IPS DF 6.9 (cell line): Measurements from ENCODE around the gene ATL2.
"Not testable (repeated sequence)": the region's sequence is repeated elsewhere in the genome, so short reads cannot be mapped to it uniquely, and the experiment has no call there.

Experiments
- DNase-seq: peaks from one replicate; pipeline ENCODE4 v3.0.0-alpha.2; 2013; ENCODE audit warnings: low read depth, low spot score
- H3K27ac ChIP-seq: one replicate; pipeline ENCODE4 v1.5.1; 2013; ENCODE audit warnings: low read length, control low read depth
- H3K27me3 ChIP-seq: 2 replicates; pipeline ENCODE4 v1.6.1; 2013; ENCODE audit warnings: mild to moderate bottlenecking, low read length; ENCODE audit not compliant: control insufficient read depth, insufficient read depth
- H3K36me3 ChIP-seq: 2 replicates; pipeline ENCODE4 v1.6.1; 2013; ENCODE audit warnings: low read length; ENCODE audit not compliant: control insufficient read depth, insufficient read depth
- H3K4me1 ChIP-seq: 2 replicates; pipeline ENCODE4 v1.6.1; 2013; ENCODE audit warnings: low read length; ENCODE audit not compliant: control insufficient read depth, insufficient read depth
- H3K4me3 ChIP-seq: 2 replicates; pipeline ENCODE4 v1.5.1; 2013; ENCODE audit warnings: mild to moderate bottlenecking, low read length
- H3K9me3 ChIP-seq: 2 replicates; pipeline ENCODE4 v1.6.1; 2013; ENCODE audit warnings: low read length, inconsistent platforms; ENCODE audit not compliant: control insufficient read depth, insufficient read depth
- WGBS: extraction: QIAGEN DNeasy Blood & Tissue Kit; methylation state at CpG from one replicate; pipeline ENCODE4 v1.1.7; 2013; ENCODE audit warnings: mixed read lengths, missing lambda C conversion rate; ENCODE audit not compliant: insufficient read length, insufficient coverage; 5-methylcytosine and 5-hydroxymethylcytosine counted together

The ATL2 gene

DNA sequence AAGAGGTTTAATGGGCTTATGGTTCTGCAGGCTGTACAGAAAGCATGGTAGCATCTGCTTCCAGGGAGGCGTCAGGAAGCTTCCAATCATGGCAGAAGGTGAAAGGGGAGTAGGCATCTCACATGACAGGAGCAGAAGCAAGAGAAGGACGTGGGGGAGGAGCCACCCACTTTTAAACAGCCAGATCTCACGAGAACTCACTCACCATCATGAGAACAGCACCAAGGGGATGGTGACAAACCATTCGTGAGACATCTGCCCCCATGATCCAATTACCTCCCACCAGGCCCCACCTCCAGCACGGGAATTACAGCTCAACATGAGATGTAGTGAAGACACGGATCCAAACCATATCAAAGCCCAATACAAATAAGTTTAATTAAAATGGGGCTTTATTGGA is 113.8 kb downstream of the ATL2 start:
- no CpG with 5 or more reads among the region's 6 CpGs for WGBS
- Histone ChIP-seq H3K4me3 (no peak overlapping the region), H3K9me3 (no peaks in the 10 kb centered on the region), H3K27me3 (no peaks in the 10 kb centered on the region), H3K4me1 (0 out of 2 replicates have a peak, but pooled peaks cover 2% of the 10 kb centered on the region), H3K36me3 (no peaks in the 10 kb centered on the region), H3K27ac (no peak overlapping the region)
- DNase-seq, result no peak

DNA sequence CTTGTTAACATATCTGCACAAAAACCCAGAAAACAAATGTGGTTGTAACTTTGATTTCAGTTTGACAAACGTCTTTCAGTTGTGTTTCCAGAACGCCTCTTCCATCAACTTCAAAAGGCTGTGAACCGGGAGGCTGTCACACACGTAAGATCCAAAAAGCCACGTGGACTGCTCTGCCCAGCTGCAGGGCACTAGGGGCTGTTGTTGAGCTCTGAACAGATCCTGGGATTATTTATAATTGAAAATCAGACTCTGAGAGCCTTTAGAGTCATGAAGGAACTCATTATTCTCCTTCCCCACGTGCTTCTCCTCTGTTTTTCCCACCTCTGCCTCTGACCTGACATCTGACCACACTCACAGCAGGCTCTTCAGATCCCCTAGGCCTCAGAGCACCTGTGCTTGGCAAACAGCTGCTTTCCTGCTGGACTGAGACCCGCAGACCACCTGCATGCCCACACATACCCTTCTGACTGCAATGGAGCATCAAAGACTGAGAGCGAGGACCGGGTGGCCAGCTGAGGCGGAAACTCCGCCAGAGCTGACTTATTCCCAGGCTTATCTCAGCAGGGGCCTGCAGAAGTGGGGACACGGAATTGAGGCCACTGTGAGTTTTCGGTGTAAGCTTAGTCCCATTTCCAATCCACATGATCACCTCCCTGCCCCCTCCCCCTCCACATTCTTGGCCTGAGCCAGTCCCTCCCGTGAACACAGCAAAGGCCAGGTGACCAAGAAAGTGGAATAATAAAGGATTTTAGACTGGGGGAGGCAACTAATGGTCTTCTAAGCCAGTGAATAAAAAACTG is 114.8 kb downstream of the ATL2 start:
- Histone ChIP-seq H3K9me3 (no peaks in the 10 kb centered on the region), H3K27me3 (no peaks in the 10 kb centered on the region), H3K36me3 (no peaks in the 10 kb centered on the region), H3K4me1 (0 out of 2 replicates have a peak, but pooled peaks cover 2% of the 10 kb centered on the region), H3K27ac (no peak overlapping the region), H3K4me3 (no peak overlapping the region)
- WGBS, result no CpG with 5 or more reads among the region's 14 CpGs
- no peak for DNase-seq

DNA sequence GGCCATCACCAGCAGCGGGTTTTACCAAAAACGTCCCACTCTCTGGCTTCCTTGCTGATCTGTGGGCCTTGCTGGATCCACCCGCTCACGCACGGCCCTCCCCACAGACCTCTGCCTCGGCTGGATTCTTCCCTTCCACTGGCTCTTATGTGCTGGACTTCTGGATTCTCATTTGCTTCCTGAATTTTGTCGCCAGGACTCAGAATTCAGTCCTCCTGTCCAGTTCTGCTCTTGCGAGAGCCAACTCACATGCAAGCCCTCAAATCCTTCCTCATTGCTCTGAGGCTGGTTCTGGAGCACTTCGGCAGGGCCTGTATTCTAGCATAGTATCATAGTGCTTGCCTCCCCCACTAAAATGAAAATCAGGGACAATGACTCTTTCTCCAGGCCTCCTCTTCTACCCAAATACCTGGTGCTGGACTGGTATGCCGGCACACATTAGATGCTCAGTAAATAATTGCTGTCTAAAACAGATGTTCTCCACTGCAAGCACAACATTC is 115.5 kb downstream of the ATL2 start:
- H3K4me3 ChIP-seq, result no peak overlapping the region
- no peaks in the 10 kb centered on the region for H3K36me3 ChIP-seq
- H3K27me3 ChIP-seq, result no peaks in the 10 kb centered on the region
- H3K4me1 ChIP-seq, result 0 out of 2 replicates have a peak, but pooled peaks cover 2% of the 10 kb centered on the region
- H3K9me3 ChIP-seq, result no peaks in the 10 kb centered on the region
- no peak overlapping the region for H3K27ac ChIP-seq
- no peak for DNase-seq
- WGBS, result no CpG with 5 or more reads among the region's 10 CpGs

DNA sequence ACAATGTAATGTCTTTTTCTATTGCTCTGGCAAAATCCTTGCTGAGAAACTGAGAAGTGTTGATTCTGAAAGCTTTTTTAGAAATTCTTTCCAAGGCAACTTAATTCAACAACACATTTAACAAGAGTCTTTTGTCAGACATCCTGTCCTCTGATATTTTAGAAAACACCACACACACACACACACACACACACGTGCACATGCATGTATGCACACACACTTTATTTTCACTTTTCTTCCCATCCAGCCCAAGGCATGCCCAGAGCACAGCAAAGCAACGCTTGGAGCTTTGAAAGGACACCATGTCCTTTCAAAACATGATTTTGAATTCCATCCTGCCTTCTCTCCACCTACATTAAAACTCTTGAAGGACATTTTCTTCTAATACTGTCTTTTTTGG is 116.1 kb downstream of the ATL2 start:
- Histone ChIP-seq H3K9me3 (no peaks in the 10 kb centered on the region), H3K27me3 (no peaks in the 10 kb centered on the region), H3K4me3 (no peak overlapping the region), H3K36me3 (no peaks in the 10 kb centered on the region), H3K4me1 (0 out of 2 replicates have a peak, but pooled peaks cover 2% of the 10 kb centered on the region), H3K27ac (no peak overlapping the region)
- no peak for DNase-seq
- no CpG with 5 or more reads among the region's 2 CpGs for WGBS

DNA sequence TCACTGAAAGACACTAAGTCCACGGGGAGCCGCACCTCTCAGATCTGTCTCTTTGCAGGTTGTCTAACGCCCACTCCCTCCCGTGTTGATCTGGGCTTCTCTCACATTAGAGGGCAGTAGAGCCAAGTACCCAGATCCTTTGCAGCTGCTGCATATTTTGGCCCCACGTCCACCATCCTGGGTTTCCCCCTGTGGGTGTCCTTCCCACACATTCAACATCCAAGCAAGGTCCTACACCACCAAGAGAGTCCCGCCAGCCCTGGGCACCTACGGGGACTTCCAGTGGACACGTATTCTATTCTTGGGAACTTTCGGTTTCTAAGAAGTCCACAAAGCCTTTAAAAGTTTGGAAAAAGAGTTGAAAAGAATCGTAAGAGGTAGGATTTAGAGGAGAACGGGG is 116.6 kb downstream of the ATL2 start:
- 0 out of 2 replicates have a peak, but pooled peaks cover 2% of the 10 kb centered on the region for H3K4me1 ChIP-seq
- WGBS, result no CpG with 5 or more reads among the region's 11 CpGs
- DNase-seq, result no peak
- no peaks in the 10 kb centered on the region for H3K36me3 ChIP-seq
- H3K27ac ChIP-seq, result no peak overlapping the region
- no peak overlapping the region for H3K4me3 ChIP-seq
- H3K9me3 ChIP-seq, result no peaks in the 10 kb centered on the region
- no peaks in the 10 kb centered on the region for H3K27me3 ChIP-seq

DNA sequence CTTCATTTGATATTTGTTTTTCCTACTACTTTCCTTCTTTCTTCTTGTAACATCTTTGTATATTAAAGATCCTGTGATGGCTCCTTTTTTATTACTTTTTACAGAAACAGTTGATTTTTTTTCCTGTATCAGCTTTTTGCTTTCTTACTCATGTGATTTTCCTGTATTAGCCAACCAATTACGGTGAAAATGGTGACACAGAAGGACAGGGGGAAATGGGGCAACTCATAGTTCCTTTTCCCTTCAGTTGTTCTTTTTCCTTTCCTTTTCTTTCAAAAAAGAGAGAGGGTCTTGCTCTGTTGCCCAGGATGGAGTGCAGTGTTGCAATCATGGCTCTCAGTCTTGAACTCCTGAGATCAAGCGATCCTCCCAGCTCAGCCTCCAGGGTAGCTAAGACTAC is 117.8 kb downstream of the ATL2 start:
- H3K4me1 ChIP-seq, result 0 out of 2 replicates have a peak, but pooled peaks cover 2% of the 10 kb centered on the region
- no peak overlapping the region for H3K4me3 ChIP-seq
- H3K36me3 ChIP-seq, result no peaks in the 10 kb centered on the region
- H3K27me3 ChIP-seq, result no peaks in the 10 kb centered on the region
- WGBS, result no CpG with 5 or more reads among the region's 2 CpGs
- H3K27ac ChIP-seq, result no peak overlapping the region
- DNase-seq, result no peak
- H3K9me3 ChIP-seq, result no peaks in the 10 kb centered on the region

DNA sequence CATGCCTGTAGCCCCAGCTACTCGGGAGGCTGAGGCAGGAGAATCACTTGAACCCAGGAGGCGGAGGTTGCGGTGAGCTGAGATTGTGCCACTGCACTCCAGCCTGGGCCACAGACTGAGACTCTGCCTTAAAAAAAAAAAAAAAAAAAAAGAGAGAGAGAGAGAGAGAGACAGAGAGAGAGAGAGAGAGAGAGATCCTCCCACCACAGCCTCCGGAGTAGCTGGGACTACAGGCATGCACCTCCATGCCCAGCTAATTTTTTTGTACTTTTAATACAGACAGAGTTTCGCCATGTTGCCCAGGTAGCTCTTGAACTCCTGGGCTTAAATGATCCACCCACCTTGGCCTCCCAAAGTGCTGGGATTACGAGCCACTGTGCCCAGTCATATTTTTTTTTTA is 119.4 kb downstream of the ATL2 start:
- not testable (repeated sequence) for H3K27me3 ChIP-seq, H3K27ac ChIP-seq, DNase-seq, H3K4me1 ChIP-seq, H3K9me3 ChIP-seq, H3K36me3 ChIP-seq, H3K4me3 ChIP-seq
- WGBS, result no CpG with 5 or more reads among the region's 6 CpGs

DNA sequence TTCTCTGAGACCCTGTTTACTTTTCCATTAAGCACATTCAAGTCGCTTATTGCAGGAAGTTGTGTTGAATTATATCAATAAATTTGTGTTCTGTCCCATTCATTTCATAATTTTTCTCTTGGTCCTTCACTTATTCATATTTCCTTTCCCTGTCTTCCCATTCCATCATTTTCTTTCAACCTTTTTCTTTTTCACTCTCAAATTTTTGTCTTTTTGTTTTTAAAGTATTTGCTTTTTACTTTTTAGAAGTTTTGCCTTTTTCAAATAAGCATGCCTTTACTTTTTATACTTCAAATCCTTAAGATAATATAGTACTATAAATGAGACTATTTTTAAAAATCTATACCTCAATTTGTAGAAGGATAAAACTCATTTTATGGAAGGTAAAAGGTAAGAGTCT is 120.5 kb downstream of the ATL2 start:
- Histone ChIP-seq H3K4me1 (no peaks in the 10 kb centered on the region), H3K27me3 (no peaks in the 10 kb centered on the region), H3K36me3 (no peaks in the 10 kb centered on the region), H3K9me3 (no peaks in the 10 kb centered on the region), H3K27ac (no peak overlapping the region), H3K4me3 (no peak overlapping the region)
- no peak for DNase-seq
- whole genome bisulfite sequencing, result no CpG with 5 or more reads among the region's 1 CpG

DNA sequence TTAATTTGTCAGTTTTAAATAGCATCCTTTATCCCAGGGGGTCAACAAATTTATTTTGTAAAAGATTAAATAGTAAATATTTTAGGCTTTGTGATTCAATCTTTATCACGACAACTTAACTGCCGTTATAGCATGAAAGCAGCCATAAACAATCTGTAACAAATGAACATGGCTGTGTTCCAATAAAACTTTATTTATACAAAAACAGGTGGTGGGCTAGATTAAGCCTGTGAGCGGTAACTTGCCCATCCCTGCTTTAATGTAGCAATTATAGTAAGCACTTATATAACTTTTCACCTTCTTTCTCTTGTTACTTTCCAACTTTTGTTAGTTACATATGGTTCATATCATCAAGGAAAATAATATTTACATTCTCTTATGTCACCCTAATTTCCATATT is 121.9 kb downstream of the ATL2 start:
- no CpG with 5 or more reads among the region's 3 CpGs for WGBS
- H3K4me3 ChIP-seq, result no peak overlapping the region
- DNase-seq, result no peak
- H3K27ac ChIP-seq, result no peak overlapping the region
- no peaks in the 10 kb centered on the region for H3K36me3 ChIP-seq
- H3K9me3 ChIP-seq, result no peaks in the 10 kb centered on the region
- no peaks in the 10 kb centered on the region for H3K27me3 ChIP-seq
- no peaks in the 10 kb centered on the region for H3K4me1 ChIP-seq

DNA sequence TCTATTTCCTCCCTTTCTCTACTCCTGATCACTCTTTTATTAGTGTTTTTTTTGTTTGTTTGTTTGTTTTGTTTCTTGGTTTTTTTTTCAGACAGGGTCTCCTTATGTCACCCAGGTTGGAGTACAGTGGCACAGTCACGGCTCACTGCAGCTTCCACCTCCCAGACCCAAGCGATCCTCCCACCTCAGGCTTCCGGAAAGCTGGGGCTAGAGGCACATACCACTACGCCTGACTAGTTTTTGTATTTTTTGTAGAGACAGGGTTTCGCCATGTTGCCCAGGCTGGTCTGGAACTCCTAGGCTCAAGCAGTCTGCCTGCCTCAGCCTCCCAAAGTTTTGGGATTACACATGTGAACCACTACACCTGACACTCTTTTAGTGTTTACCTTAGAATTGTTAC is 122.3 kb downstream of the ATL2 start:
- no peak overlapping the region for H3K27ac ChIP-seq
- no CpG with 5 or more reads among the region's 5 CpGs for WGBS
- H3K36me3 ChIP-seq, result no peaks in the 10 kb centered on the region
- H3K4me3 ChIP-seq, result no peak overlapping the region
- no peaks in the 10 kb centered on the region for H3K9me3 ChIP-seq
- H3K4me1 ChIP-seq, result no peaks in the 10 kb centered on the region
- DNase-seq, result no peak
- no peaks in the 10 kb centered on the region for H3K27me3 ChIP-seq

DNA sequence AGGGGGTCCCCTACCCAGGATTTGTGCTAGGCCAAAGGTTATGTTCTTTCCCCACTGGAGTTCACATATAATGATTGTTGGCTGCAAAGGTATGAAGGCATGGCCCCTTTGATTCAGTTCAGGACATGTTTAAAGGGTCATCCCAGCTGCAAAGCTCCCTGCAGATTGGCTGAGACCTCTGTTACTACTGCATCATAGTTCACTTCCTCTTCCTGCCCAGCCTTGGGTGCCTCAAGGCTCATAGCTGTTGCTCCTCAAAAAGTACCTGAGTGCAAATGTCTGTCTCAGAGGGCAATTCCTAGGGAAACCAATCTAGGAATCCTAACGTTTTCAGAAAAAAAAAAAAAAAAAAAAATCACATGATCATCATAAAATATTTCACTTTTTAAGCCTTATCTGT is 125.1 kb downstream of the ATL2 start:
- Histone ChIP-seq H3K9me3 (peaks cover 1% of the 10 kb centered on the region; the same call in 1 of the 2 replicates), H3K27me3 (no peaks in the 10 kb centered on the region; the same call in 1 of the 2 replicates), H3K36me3 (no peaks in the 10 kb centered on the region), H3K4me3 (no peak overlapping the region), H3K27ac (no peak overlapping the region), H3K4me1 (no peaks in the 10 kb centered on the region)
- no CpG with 5 or more reads among the region's 1 CpG for WGBS
- DNase-seq, result no peak
